22Rv1 (cell line): ENCODE data around the gene SHISA4.
"Not testable (repeated sequence)": the region's sequence is repeated elsewhere in the genome, so short reads cannot be mapped to it uniquely, and the experiment has no call there.

ENCODE experiments used
- H3K27ac ChIP-seq: fragments of 450-650 bp; 2 replicates; pipeline ENCODE4 v1.5.1; 2017
- ZFX ChIP-seq: fragments of 450-650 bp; IDR thresholded peaks from 2 replicates; pipeline ENCODE4 v1.6.1; 2017; ENCODE audit warnings: antibody characterized with exemption, borderline replicate concordance
- TF ChIP-seq, protein P1 (sequence below): fragments of 450-650 bp; IDR thresholded peaks from 2 replicates; pipeline ENCODE4 v1.5.1; 2017; ENCODE audit warnings: mild to moderate bottlenecking

The SHISA4 gene

GRCh38 chr1:201899683-201900429 lies 11.2 kb downstream of the SHISA4 start:
- TF ChIP-seq ZFX = no peak
- TF ChIP-seq, protein P1, sequence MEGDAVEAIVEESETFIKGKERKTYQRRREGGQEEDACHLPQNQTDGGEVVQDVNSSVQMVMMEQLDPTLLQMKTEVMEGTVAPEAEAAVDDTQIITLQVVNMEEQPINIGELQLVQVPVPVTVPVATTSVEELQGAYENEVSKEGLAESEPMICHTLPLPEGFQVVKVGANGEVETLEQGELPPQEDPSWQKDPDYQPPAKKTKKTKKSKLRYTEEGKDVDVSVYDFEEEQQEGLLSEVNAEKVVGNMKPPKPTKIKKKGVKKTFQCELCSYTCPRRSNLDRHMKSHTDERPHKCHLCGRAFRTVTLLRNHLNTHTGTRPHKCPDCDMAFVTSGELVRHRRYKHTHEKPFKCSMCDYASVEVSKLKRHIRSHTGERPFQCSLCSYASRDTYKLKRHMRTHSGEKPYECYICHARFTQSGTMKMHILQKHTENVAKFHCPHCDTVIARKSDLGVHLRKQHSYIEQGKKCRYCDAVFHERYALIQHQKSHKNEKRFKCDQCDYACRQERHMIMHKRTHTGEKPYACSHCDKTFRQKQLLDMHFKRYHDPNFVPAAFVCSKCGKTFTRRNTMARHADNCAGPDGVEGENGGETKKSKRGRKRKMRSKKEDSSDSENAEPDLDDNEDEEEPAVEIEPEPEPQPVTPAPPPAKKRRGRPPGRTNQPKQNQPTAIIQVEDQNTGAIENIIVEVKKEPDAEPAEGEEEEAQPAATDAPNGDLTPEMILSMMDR = no peak
- H3K27ac ChIP-seq = no peak overlapping the region

GRCh38 chr1:201900476-201900875 lies 11.8 kb downstream of the SHISA4 start:
- no peak for TF ChIP-seq ZFX
- TF ChIP-seq, protein P1 = no peak
- H3K27ac ChIP-seq = no peak overlapping the region

GRCh38 chr1:201901036-201901435 lies 12.3 kb downstream of the SHISA4 start:
- H3K27ac ChIP-seq = not testable (repeated sequence)

DNA sequence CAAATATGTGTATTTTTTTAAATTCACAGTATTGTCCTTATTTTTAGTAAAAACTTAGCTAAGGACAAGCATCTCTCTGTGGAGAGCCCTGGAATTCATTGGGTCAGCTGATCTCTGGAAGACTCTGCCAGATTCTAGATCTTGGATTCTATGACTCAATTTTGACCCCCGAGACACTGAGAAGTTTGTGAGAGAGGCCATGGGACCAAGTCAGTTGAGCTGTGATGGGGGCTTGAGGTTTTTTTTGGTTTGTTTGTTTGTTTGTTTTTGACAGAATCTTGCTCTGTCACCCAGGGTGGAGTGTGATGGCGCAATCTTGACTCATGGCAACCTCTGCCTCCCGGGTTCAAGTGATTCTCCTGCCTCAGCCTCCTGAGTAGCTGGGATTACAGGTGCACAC lies 13.5 kb downstream of the SHISA4 start:
- TF ChIP-seq, protein P1 = no peak
- no peak for TF ChIP-seq ZFX
- H3K27ac ChIP-seq = no peak overlapping the region

DNA sequence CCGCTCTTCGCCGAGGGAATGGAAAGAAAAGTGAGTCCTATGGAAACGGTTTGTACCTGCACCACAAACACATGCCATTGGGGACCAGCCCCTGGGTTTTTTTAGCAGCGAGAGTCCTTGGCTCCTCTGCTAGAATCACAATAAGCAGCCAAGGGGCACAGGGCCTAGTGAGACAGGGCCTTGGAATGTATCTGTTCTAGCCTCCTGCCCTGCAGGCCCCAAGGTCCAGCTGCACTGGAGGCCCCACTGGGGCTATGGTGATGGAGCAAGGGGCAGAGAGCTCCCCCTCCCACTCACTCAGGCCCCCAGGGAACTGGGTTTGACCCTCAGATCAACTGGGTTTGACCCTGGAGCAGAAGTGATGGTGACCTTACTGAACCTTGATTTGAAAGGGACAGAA lies 14.4 kb downstream of the SHISA4 start:
- TF ChIP-seq, protein P1 = no peak
- TF ChIP-seq ZFX = no peak
- no peak overlapping the region for H3K27ac ChIP-seq

DNA sequence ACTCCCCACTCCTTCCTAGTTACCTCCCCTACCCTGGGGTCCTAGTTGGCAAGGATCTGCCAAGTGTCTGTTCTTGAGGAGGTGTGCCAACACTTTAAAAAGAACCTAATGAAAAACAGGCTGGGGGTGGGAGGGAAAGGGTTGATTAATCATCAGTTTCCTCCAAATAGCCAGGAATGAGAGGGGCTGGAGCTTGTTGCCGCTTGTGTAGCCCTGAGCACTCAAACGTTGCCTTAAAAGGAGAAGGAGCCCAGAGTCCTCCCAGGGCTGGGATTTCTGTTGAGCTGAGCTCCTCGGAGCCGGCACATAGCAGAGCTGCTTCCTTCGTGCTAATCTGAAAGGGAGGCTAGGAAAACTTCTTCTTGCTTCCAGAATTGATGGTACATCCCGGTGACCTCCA lies 15.9 kb downstream of the SHISA4 start:
- TF ChIP-seq, protein P1 = no peak
- no peak for TF ChIP-seq ZFX
- no peak overlapping the region for H3K27ac ChIP-seq

DNA sequence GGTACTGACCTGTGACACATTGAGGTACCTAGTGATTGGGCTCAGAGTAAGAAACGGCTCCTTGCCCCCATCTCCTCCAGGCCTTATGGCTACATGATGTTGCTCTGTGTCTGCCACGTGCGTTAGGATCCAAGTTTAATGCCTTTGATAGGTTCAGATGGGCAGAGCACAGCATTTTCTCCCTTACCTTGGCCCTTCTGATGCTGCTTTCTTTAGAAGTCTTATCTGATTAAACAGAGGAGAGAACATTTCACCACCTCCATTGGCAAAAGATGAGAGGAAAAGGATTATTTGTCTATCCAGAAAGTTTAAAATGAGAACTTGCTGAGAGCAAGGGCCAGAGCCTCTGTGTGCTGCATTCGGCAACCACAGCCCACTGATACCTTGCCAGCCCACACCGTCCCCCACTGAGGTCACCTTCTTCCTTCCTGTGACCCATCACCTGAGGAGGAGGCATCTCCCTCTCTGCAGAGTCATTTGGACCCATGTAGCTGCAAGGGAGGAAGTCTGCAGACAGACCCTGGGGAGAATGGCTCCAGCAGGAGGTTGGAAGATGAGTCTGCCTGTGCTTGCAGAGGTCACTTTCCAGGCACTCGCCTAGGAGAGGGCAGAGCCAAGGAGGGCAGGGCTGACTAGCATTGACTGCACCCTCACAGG lies 16.7 kb downstream of the SHISA4 start:
- H3K27ac ChIP-seq = no peak overlapping the region
- TF ChIP-seq, protein P1 = no peak
- no peak for TF ChIP-seq ZFX
